ENCODE results near the gene GPHN. TPM values are rescaled to one million over a fixed set of nuclear protein-coding genes. Genes with fewer than 3 reads are reported as not detected.

Gene GPHN
- total and polyA plus RNA-seq, 2 of the 8 experiments (the other 6 are each of a cell fraction or from before 2014, with no cell fraction given) = 6.0 to 16.0 TPM

GRCh38 chr14:66624336-66624937 lies 116.5 kb downstream of the GPHN start:
- H4K5ac ChIP-seq (ENCODE audit: insufficient read length, low read depth, low read length) = no peak overlapping the region
- no peak overlapping the region for H3K14ac ChIP-seq (ENCODE audit: insufficient read length)
- no peaks in the 10 kb centered on the region for H3K36me3 ChIP-seq (ENCODE audit: control insufficient read depth in 2 of 4, insufficient read depth in 4 of 4, low read length in 3 of 4)
- no peak overlapping the region for H3K27ac ChIP-seq (ENCODE audit: low read depth, low read length)
- peaks cover 3 to 6% of the 10 kb centered on the region in 2 experiments; a peak in 2 of 4 replicates for H3K9me3 ChIP-seq (ENCODE audit: insufficient read depth in 2 of 2, low read depth in 1 of 2, low read length in 1 of 2)
- no peak overlapping the region for H3K4me3 ChIP-seq (ENCODE audit: extremely low read depth in 1 of 4, insufficient read depth in 2 of 4, low read depth in 3 of 4, low read length in 4 of 4)
- CTCF ChIA-PET (ENCODE audit: partially characterized antibody) = interaction anchor here (0.9 to 3.0 kb wide), 23 partner anchors 10 to 1080 kb away, joined by 3 to 31 read pairs (median 4); no protein-coding TSS in a partner anchor
- H3K4ac ChIP-seq (replicated peaks; ENCODE audit: insufficient read length, low read depth, low read length) = no peak overlapping the region
- H3K9ac ChIP-seq (replicated peaks in 1 of 4; ENCODE audit: extremely low read depth in 1 of 4, low read depth in 3 of 4, low read length in 3 of 4) = no peak overlapping the region
- H3K4me2 ChIP-seq (ENCODE audit: insufficient read depth in 1 of 2, low read depth in 2 of 2, low read length in 2 of 2) = no peak overlapping the region
- no peaks in the 10 kb centered on the region for H3K27me3 ChIP-seq (replicated peaks in 1 of 4; ENCODE audit: control insufficient read depth in 3 of 4, extremely low read depth in 1 of 4, insufficient read depth in 3 of 4, low read length in 3 of 4)
- POLR2A ChIA-PET (ENCODE audit: partially characterized antibody) = no interaction called here
- FAIRE-seq = peak; percentile 81
- no peak overlapping the region for H4K91ac ChIP-seq (replicated peaks; ENCODE audit: insufficient read length, low read length)
- peak in 1 of 2 experiments; percentile 23 for DNase-seq (ENCODE audit: low read depth in 1 of 2, low spot score in 2 of 2)
- no peaks in the 10 kb centered on the region for H3K79me1 ChIP-seq (ENCODE audit: low read depth, low read length)
- no peak overlapping the region for H2BK15ac ChIP-seq (ENCODE audit: low read length)
- 62% methylated on average over 1 of the region's 1 CpG; no CpG with 5 or more reads in 1 of the 2 experiments for WGBS, 2 experiments (ENCODE audit: extremely low coverage in 1 of 2, insufficient coverage in 1 of 2, insufficient read length in 1 of 2, insufficient replicate concordance in 2 of 2, low coverage in 1 of 2, low lambda C conversion rate in 2 of 2, missing lambda C conversion rate in 1 of 2)
- no peak overlapping the region for H2BK5ac ChIP-seq (ENCODE audit: low read depth, low read length)
- H3K4me1 ChIP-seq (replicated peaks in 1 of 4; ENCODE audit: control insufficient read depth in 3 of 4, insufficient read depth in 4 of 4, low read length in 3 of 4) = no peaks in the 10 kb centered on the region
- no peak overlapping the region for H2AFZ ChIP-seq (ENCODE audit: low read length)
- no peak overlapping the region for H2BK120ac ChIP-seq (replicated peaks; ENCODE audit: low read depth, low read length)
- H3K79me2 ChIP-seq (ENCODE audit: control insufficient read depth in 1 of 2, insufficient read depth in 2 of 2, low read length in 2 of 2) = peaks cover 0 to 15% of the 10 kb centered on the region in 2 experiments; a peak in 2 of 4 replicates
- no peaks in the 10 kb centered on the region for H3K23me2 ChIP-seq (ENCODE audit: low read depth, low read length)
- no peak overlapping the region for H4K8ac ChIP-seq (ENCODE audit: extremely low read depth, insufficient read depth, low read length)
- H4K20me1 ChIP-seq (replicated peaks in 1 of 2; ENCODE audit: control insufficient read depth in 1 of 2, insufficient read depth in 2 of 2, low read length in 2 of 2) = peaks cover 0 to 2% of the 10 kb centered on the region in 2 experiments
- no peak overlapping the region for H3K18ac ChIP-seq (ENCODE audit: extremely low read depth, low read length)
- no peak overlapping the region for H2AK5ac ChIP-seq (ENCODE audit: low read depth, low read length)
- no peak overlapping the region for H3K23ac ChIP-seq (ENCODE audit: insufficient read length)
- H2BK20ac ChIP-seq (ENCODE audit: low read length) = no peak overlapping the region
- H3K56ac ChIP-seq (replicated peaks; ENCODE audit: insufficient read length, low read depth, low read length) = no peak overlapping the region
- H2BK12ac ChIP-seq (ENCODE audit: low read depth, low read length) = no peak overlapping the region
- TF ChIP-seq POLR2AphosphoS5 (IDR thresholded peaks at IDR 0.05; ENCODE audit: low read depth, low read length) = no peak
- TF ChIP-seq PHF8 (conservative IDR thresholded peaks at IDR 0.05; ENCODE audit: low read depth, low read length) = no peak
- no peak for TF ChIP-seq CHD2 (IDR thresholded peaks at IDR 0.05; ENCODE audit: low read length)
- TF ChIP-seq RAD21 (IDR thresholded peaks at IDR 0.05 in 1 of 2, conservative IDR thresholded peaks at IDR 0.05 in 1 of 2; ENCODE audit: low read depth in 2 of 2, low read length in 2 of 2) = peak; percentile 85 to 86
- TF ChIP-seq BRCA1 (IDR thresholded peaks at IDR 0.05; ENCODE audit: low read depth, low read length) = no peak
- no peak for TF ChIP-seq SP2 (IDR thresholded peaks at IDR 0.05; ENCODE audit: low read length)
- TF ChIP-seq SAP30 (IDR thresholded peaks at IDR 0.05; ENCODE audit: insufficient read depth, insufficient replicate concordance, low read length) = no peak
- peak; percentile 16 to 71 (median 63) for TF ChIP-seq CTCF (IDR thresholded peaks at IDR 0.05; ENCODE audit: control extremely low read depth in 1 of 3, insufficient read depth in 1 of 3, low read depth in 1 of 3, low read length in 3 of 3)

All from H1 (cell line).